Measurements from ENCODE around the gene BTBD2.

BTBD2 gene

GRCh38 chr19:1981253-1981652 lies 34.3 kb downstream of the BTBD2 start:
- in situ Hi-C loops (cut with MboI; ENCODE audit: low sequenced_read_pairs, unreplicated experiment), result no loop called here
- no peak for DNase-seq (ENCODE audit: low spot score)
- TF ChIP-seq, protein P1, sequence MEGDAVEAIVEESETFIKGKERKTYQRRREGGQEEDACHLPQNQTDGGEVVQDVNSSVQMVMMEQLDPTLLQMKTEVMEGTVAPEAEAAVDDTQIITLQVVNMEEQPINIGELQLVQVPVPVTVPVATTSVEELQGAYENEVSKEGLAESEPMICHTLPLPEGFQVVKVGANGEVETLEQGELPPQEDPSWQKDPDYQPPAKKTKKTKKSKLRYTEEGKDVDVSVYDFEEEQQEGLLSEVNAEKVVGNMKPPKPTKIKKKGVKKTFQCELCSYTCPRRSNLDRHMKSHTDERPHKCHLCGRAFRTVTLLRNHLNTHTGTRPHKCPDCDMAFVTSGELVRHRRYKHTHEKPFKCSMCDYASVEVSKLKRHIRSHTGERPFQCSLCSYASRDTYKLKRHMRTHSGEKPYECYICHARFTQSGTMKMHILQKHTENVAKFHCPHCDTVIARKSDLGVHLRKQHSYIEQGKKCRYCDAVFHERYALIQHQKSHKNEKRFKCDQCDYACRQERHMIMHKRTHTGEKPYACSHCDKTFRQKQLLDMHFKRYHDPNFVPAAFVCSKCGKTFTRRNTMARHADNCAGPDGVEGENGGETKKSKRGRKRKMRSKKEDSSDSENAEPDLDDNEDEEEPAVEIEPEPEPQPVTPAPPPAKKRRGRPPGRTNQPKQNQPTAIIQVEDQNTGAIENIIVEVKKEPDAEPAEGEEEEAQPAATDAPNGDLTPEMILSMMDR (IDR thresholded peaks at IDR 0.05; ENCODE audit: borderline replicate concordance, control extremely low read depth, extremely low read depth, insufficient read depth, missing control alignments), result no peak

- in situ Hi-C loops (cut with MboI; ENCODE audit: low sequenced_read_pairs, unreplicated experiment), result no loop called here
- TF ChIP-seq, protein P1 (IDR thresholded peaks at IDR 0.05; ENCODE audit: borderline replicate concordance, control extremely low read depth, extremely low read depth, insufficient read depth, missing control alignments), result no peak
- DNase-seq (ENCODE audit: low spot score), result no peak
Observed at GRCh38 chr19:1980809-1981181, 34.7 kb downstream of the BTBD2 start.

DNA sequence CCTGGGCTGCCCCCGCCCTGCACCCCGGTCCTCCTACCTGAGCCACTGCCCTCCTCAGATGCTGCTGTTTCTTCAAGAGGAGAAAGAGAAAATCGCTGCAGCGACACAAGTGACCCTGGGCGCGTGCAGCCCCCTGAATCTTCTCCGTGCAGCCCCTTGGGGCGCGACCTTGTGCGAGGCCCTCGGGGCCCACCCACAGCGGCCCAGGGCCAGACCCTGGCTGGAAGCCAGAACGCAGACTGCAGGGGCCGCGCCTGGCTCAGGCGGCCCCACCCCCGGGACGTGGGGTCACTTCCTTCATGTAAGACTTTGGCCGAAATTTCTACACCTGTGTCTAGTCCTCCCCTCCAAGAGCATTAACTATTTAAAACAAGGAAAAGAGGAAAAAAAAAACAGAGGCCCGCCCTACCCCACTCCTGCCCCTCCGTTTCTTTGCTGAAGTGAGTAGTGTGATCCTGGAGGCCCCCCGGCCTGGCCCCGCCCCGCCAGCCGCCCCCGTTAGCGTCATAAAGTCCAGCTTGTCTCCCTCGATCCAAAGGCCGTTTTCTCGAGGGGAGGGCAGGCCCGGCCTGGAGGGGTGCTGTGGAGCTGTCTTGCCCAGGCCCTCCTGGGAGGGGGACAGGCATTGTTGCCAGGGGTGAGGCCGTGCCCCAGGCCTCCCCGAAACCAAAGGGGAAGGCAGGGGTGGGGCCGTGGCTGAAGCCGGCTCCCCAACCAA lies 35.3 kb downstream of the BTBD2 start:
- no peak for DNase-seq (ENCODE audit: low spot score)
- in situ Hi-C loops (cut with MboI; ENCODE audit: low sequenced_read_pairs, unreplicated experiment), result no loop called here
- TF ChIP-seq, protein P1 (IDR thresholded peaks at IDR 0.05; ENCODE audit: borderline replicate concordance, control extremely low read depth, extremely low read depth, insufficient read depth, missing control alignments), result no peak

DNA sequence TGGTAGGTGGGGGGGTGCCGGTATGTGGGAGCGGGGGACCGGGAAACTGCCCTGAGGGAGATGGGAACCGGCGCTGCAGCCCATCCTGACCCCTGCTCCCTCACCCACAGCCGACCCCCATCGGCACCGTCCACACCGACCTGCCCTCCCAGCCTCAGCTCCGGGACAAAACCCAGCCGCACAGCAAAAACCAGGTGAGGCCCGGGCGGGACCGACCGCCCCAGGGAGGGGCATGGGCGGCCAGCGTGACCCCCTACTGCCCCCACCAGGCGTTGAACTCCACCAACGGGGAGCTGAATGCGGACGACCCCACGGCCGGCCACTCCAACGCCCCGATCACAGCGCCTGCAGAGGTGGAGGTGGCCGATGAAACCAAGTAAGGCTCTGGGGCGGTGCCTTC lies 35.9 kb downstream of the BTBD2 start:
- in situ Hi-C loops (cut with MboI; ENCODE audit: low sequenced_read_pairs, unreplicated experiment), result no loop called here
- TF ChIP-seq, protein P1 (IDR thresholded peaks at IDR 0.05; ENCODE audit: borderline replicate concordance, control extremely low read depth, extremely low read depth, insufficient read depth, missing control alignments), result no peak
- no peak for DNase-seq (ENCODE audit: low spot score)

DNA sequence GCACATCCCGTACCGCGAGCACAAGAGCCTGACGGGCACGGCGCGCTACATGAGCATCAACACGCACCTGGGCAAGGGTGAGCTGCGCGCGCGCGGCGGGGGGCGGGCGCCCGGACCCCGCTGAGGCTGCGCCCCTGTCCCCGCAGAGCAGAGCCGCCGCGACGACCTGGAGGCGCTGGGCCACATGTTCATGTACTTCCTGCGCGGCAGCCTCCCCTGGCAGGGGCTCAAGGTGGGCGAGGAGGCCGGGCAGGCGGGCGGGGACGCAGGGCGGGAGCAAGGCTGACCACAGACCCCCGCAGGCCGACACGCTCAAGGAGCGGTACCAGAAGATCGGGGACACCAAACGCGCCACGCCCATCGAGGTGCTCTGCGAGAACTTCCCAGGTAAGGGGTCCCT lies 36.5 kb downstream of the BTBD2 start:
- TF ChIP-seq, protein P1 (IDR thresholded peaks at IDR 0.05; ENCODE audit: borderline replicate concordance, control extremely low read depth, extremely low read depth, insufficient read depth, missing control alignments), result no peak
- DNase-seq (ENCODE audit: low spot score), result no peak
- in situ Hi-C loops (cut with MboI; ENCODE audit: low sequenced_read_pairs, unreplicated experiment), result no loop called here

GRCh38 chr19:1978346-1978894 lies 37.1 kb downstream of the BTBD2 start:
- TF ChIP-seq, protein P1 (IDR thresholded peaks at IDR 0.05; ENCODE audit: borderline replicate concordance, control extremely low read depth, extremely low read depth, insufficient read depth, missing control alignments), result no peak
- no peak for DNase-seq (ENCODE audit: low spot score)
- in situ Hi-C loops (cut with MboI; ENCODE audit: low sequenced_read_pairs, unreplicated experiment), result no loop called here

All from GM13976 (cell line).